Trophoblast cell (in vitro differentiated cells and primary cell): Measurements from ENCODE around the gene NCOA3.

Experiments used
- DNase-seq, 2 donors: peaks; one replicate each; pipeline ENCODE4 v3.0.0-alpha.2; 2016
- H2AFZ ChIP-seq: 2 replicates; pipeline ENCODE4 v1.6.1; 2013; ENCODE audit warnings: low read length, moderate library complexity, mild to moderate bottlenecking; ENCODE audit not compliant: insufficient read depth, poor library complexity
- H2AK5ac ChIP-seq: 2 replicates; pipeline ENCODE4 v1.6.1; 2013; ENCODE audit warnings: mild to moderate bottlenecking, low read length
- H2BK120ac ChIP-seq: 2 replicates; pipeline ENCODE4 v1.6.1; 2013; ENCODE audit warnings: low read length, mild to moderate bottlenecking, moderate library complexity; ENCODE audit not compliant: insufficient read depth, poor library complexity
- H2BK12ac ChIP-seq: 2 replicates; pipeline ENCODE4 v1.6.1; 2013; ENCODE audit warnings: mild to moderate bottlenecking, low read length, moderate library complexity
- H2BK5ac ChIP-seq: 2 replicates; pipeline ENCODE4 v1.6.1; 2013; ENCODE audit warnings: low read length, low read depth, moderate library complexity, mild to moderate bottlenecking; ENCODE audit not compliant: poor library complexity
- H3K14ac ChIP-seq: 2 replicates; pipeline ENCODE4 v1.6.1; 2013; ENCODE audit warnings: mild to moderate bottlenecking, low read length
- H3K18ac ChIP-seq: 2 replicates; pipeline ENCODE4 v1.6.1; 2013; ENCODE audit warnings: mild to moderate bottlenecking, low read length
- H3K23ac ChIP-seq: 2 replicates; pipeline ENCODE4 v1.6.1; 2013; ENCODE audit warnings: low read length
- H3K27ac ChIP-seq: 2 replicates; pipeline ENCODE4 v1.5.1; 2013; ENCODE audit warnings: low read depth, mild to moderate bottlenecking, inconsistent platforms, low read length, moderate library complexity
- H3K27me3 ChIP-seq: 2 replicates; pipeline ENCODE4 v1.6.1; 2013; ENCODE audit warnings: inconsistent platforms, mild to moderate bottlenecking, low read length, moderate library complexity; ENCODE audit not compliant: insufficient read depth
- H3K36me3 ChIP-seq, 2 experiments: 1 replicate in 1 of 2; 2 replicates in 1 of 2; pipeline ENCODE4 v1.6.1; 2013; ENCODE audit warnings: low read length in 2 of 2, mild to moderate bottlenecking in 2 of 2, moderate library complexity in 1 of 2; ENCODE audit not compliant: insufficient read depth in 2 of 2, control insufficient read depth in 1 of 2
- H3K4ac ChIP-seq: 2 replicates; pipeline ENCODE4 v1.6.1; 2013; ENCODE audit warnings: low read depth, mild to moderate bottlenecking, low read length, moderate library complexity
- H3K4me1 ChIP-seq, 2 experiments: 1 replicate in 1 of 2; 2 replicates in 1 of 2; pipeline ENCODE4 v1.6.1; 2013; ENCODE audit warnings: low read length in 2 of 2, mild to moderate bottlenecking in 2 of 2, moderate library complexity in 1 of 2; ENCODE audit not compliant: insufficient read depth in 2 of 2, control insufficient read depth in 1 of 2
- H3K4me2 ChIP-seq: 2 replicates; pipeline ENCODE4 v1.6.1; 2013; ENCODE audit warnings: inconsistent platforms, mild to moderate bottlenecking, low read length, moderate library complexity
- H3K4me3 ChIP-seq: 2 replicates; pipeline ENCODE4 v1.5.1; 2013; ENCODE audit warnings: mild to moderate bottlenecking, low read depth, low read length, inconsistent platforms
- H3K79me1 ChIP-seq: one replicate; pipeline ENCODE4 v1.6.1; 2013; ENCODE audit warnings: low read length
- H3K79me2 ChIP-seq: 2 replicates; pipeline ENCODE4 v1.6.1; 2013; ENCODE audit warnings: low read length, mild to moderate bottlenecking; ENCODE audit not compliant: control insufficient read depth, insufficient read depth, poor library complexity
- H3K9ac ChIP-seq: 2 replicates; pipeline ENCODE4 v1.6.1; 2013; ENCODE audit warnings: mild to moderate bottlenecking, low read length
- H3K9me3 ChIP-seq: 2 replicates; pipeline ENCODE4 v1.6.1; 2013; ENCODE audit warnings: low read depth, mild to moderate bottlenecking, control low read depth, inconsistent platforms, low read length; ENCODE audit not compliant: insufficient read depth
- H4K12ac ChIP-seq: 2 replicates; pipeline ENCODE4 v1.6.1; 2013; ENCODE audit warnings: low read depth, mild to moderate bottlenecking, low read length, moderate library complexity
- H4K8ac ChIP-seq: 2 replicates; pipeline ENCODE4 v1.6.1; 2013; ENCODE audit warnings: low read depth, mild to moderate bottlenecking, low read length, moderate library complexity
- H4K91ac ChIP-seq: one replicate; pipeline ENCODE4 v1.6.1; 2013; ENCODE audit warnings: low read depth, mild to moderate bottlenecking, low read length, moderate library complexity
- WGBS: extraction: QIAGEN DNeasy Blood & Tissue Kit; methylation state at CpG from one replicate; pipeline ENCODE4 v1.1.7; 2013; ENCODE audit warnings: missing lambda C conversion rate; ENCODE audit not compliant: insufficient read length, insufficient coverage; ENCODE audit errors: extremely low coverage; 5-methylcytosine and 5-hydroxymethylcytosine counted together

NCOA3 gene

DNA sequence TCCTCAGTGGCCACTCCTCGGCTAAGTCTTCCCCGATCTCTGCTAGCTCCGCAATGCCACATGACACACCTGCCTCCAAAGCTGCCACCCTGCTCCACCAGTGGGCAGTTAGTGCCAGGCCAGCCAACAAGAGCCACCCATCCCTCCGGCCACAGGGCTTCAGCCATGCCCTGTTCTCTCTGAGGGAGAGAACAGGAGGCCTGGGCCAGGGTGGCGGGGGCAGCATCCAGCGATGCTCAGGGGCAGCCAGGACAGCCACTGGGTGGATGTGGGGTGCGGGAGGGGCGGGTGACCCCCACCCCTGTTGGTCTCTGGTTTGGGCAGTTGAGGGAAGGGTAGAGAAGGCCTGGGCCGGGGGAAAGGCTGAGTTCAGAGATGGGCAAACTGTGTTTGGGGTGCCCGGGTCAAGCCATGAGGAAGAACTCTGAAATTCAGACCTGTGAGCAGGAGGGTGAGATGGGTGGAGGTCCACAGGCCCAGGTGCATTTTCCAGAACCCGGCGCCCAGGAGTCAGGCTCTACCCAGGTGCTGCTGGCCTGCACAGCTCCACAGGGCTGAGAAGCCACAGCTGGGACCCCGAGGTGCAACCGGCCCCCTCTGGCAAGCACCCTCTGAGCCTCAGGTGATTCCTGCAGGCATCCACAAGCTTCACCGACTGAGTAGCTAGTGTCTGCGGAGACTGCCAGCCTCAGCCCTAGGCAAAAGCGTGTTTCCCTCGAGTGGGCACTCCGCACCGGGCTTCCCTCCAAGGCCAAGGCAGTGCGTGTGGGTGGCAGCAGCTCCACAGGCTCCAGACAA lies 192.5 kb downstream of the NCOA3 start:
- peaks cover 16% of the 10 kb centered on the region for H3K9me3 ChIP-seq
- no CpG with 5 or more reads among the region's 21 CpGs for WGBS
- H3K27me3 ChIP-seq, result no peaks in the 10 kb centered on the region
- H2AK5ac ChIP-seq, result no peak overlapping the region
- H4K8ac ChIP-seq, result no peak overlapping the region
- no peak overlapping the region for H2AFZ ChIP-seq
- no peak overlapping the region for H3K27ac ChIP-seq
- H3K36me3 ChIP-seq, result peaks cover 6 to 7% of the 10 kb centered on the region in 2 experiments
- no peak overlapping the region for H2BK120ac ChIP-seq
- no peak overlapping the region for H3K23ac ChIP-seq
- no peak overlapping the region for H3K4me2 ChIP-seq
- no peak for DNase-seq
- H3K9ac ChIP-seq, result no peak overlapping the region
- H3K79me2 ChIP-seq, result no peaks in the 10 kb centered on the region
- H3K14ac ChIP-seq, result no peak overlapping the region
- no peak overlapping the region for H4K12ac ChIP-seq
- H3K79me1 ChIP-seq, result no peaks in the 10 kb centered on the region
- H2BK5ac ChIP-seq, result no peak overlapping the region
- no peak overlapping the region for H2BK12ac ChIP-seq
- H4K91ac ChIP-seq, result no peak overlapping the region
- H3K4me1 ChIP-seq, result no peaks in the 10 kb centered on the region
- H3K18ac ChIP-seq, result no peak overlapping the region
- H3K4ac ChIP-seq, result no peak overlapping the region
- no peak overlapping the region for H3K4me3 ChIP-seq

DNA sequence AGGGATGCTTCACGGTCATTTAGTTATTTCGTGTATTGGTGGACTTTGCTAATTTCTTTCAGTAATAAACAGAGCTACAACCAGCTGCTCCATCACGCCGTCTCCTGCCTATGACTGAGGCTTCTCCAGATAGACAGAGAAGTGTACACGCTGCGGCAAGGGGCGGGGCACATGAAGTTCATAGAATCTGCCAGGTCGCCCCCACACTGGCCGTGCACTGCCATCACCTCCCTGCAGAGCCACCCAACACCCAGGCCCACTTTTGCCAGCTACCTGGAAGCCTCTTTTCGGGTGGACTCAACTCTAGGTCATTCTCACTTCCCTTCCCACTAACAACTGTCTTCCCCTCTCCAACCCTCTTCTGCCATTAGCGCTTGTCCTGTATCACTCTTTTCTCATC lies 195.2 kb downstream of the NCOA3 start:
- Histone ChIP-seq H3K27me3 (no peaks in the 10 kb centered on the region), H3K9me3 (peaks cover 6% of the 10 kb centered on the region), H4K8ac (no peak overlapping the region), H3K18ac (no peak overlapping the region), H3K14ac (no peak overlapping the region), H4K91ac (no peak overlapping the region), H2BK12ac (no peak overlapping the region), H3K79me1 (no peaks in the 10 kb centered on the region), H3K4me1 (no peaks in the 10 kb centered on the region), H3K4me3 (no peak overlapping the region), H3K36me3 (peaks cover 0 to 3% of the 10 kb centered on the region in 2 experiments), H2AK5ac (no peak overlapping the region), H3K4ac (no peak overlapping the region), H2BK120ac (no peak overlapping the region), H3K27ac (no peak overlapping the region), H3K79me2 (no peaks in the 10 kb centered on the region), H4K12ac (no peak overlapping the region), H3K4me2 (no peak overlapping the region), H3K9ac (no peak overlapping the region), H3K23ac (no peak overlapping the region), H2BK5ac (no peak overlapping the region), H2AFZ (no peak overlapping the region)
- no CpG with 5 or more reads among the region's 11 CpGs for WGBS
- DNase-seq, result no peak

DNA sequence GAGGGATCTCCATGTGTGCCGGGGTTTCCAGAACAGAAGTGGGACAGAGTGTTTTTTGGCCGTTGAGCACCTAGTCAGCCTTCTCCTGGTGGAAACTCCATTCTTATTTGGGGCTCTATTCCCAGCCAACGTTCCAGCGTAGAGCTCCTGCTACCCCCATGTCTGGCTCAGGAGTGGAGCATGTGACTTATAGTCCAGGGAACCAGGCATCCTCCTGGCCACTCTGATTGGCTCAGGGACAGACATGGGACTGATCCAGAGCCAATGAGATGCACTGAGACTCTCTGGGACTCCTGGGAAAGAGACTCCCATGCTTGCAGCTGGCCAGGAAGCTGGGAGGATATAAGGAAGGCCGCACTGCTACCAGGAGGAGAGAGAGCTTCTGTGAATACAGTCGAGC lies 196.5 kb downstream of the NCOA3 start:
- no CpG with 5 or more reads among the region's 6 CpGs for WGBS
- no peak overlapping the region for H3K9ac ChIP-seq
- H3K18ac ChIP-seq, result no peak overlapping the region
- H3K23ac ChIP-seq, result no peak overlapping the region
- H3K4me2 ChIP-seq, result no peak overlapping the region
- no peak overlapping the region for H2AFZ ChIP-seq
- no peak overlapping the region for H2BK120ac ChIP-seq
- no peak overlapping the region for H4K8ac ChIP-seq
- no peak overlapping the region for H3K27ac ChIP-seq
- H3K79me1 ChIP-seq, result no peaks in the 10 kb centered on the region
- H4K12ac ChIP-seq, result no peak overlapping the region
- no peaks in the 10 kb centered on the region for H3K79me2 ChIP-seq
- H3K27me3 ChIP-seq, result no peaks in the 10 kb centered on the region
- H2BK12ac ChIP-seq, result no peak overlapping the region
- H3K4me1 ChIP-seq, result no peaks in the 10 kb centered on the region
- H3K36me3 ChIP-seq, result peaks cover 0 to 3% of the 10 kb centered on the region in 2 experiments
- H4K91ac ChIP-seq, result no peak overlapping the region
- peaks cover 4% of the 10 kb centered on the region for H3K9me3 ChIP-seq
- H3K4ac ChIP-seq, result no peak overlapping the region
- no peak for DNase-seq
- H3K4me3 ChIP-seq, result no peak overlapping the region
- no peak overlapping the region for H3K14ac ChIP-seq
- no peak overlapping the region for H2AK5ac ChIP-seq
- H2BK5ac ChIP-seq, result no peak overlapping the region

DNA sequence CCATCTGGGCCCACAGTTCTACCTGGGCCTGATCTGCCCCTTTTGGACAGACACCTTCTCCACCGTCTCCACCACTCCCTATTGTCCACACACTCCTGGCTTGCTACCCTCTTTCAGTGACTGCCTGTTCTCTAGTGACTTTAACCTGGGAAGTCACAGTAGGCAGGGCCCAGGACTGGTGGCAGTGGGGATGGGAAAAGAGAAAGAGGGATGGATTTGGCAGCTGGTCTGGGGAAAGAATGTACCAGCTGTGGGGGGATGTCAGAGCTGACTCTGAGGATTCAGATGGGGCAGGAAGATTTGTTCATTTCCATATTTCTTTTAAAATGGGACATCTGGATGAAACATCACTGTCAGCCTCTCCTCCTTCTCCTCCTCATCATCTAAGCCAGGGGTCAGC lies 198.1 kb downstream of the NCOA3 start:
- no peak overlapping the region for H3K23ac ChIP-seq

More for the DNA sequence above, 198.1 kb downstream of the NCOA3 start:
- Histone ChIP-seq H3K9me3 (no peaks in the 10 kb centered on the region), H4K12ac (no peak overlapping the region), H3K36me3 (no peaks in the 10 kb centered on the region), H2BK12ac (no peak overlapping the region), H3K4ac (no peak overlapping the region), H2BK120ac (no peak overlapping the region), H3K4me1 (no peaks in the 10 kb centered on the region), H3K27ac (no peak overlapping the region), H3K18ac (no peak overlapping the region), H2AK5ac (no peak overlapping the region), H4K91ac (no peak overlapping the region), H3K4me2 (no peak overlapping the region), H3K4me3 (no peak overlapping the region), H4K8ac (no peak overlapping the region), H3K14ac (no peak overlapping the region), H2BK5ac (no peak overlapping the region), H3K9ac (no peak overlapping the region), H3K27me3 (no peaks in the 10 kb centered on the region), H3K79me2 (no peaks in the 10 kb centered on the region), H3K79me1 (no peaks in the 10 kb centered on the region), H2AFZ (no peak overlapping the region)
- WGBS, result no CpG with 5 or more reads among the region's 1 CpG
- DNase-seq, result no peak
